ENCODE measurements around the gene PPP1R14D. TPM values are rescaled to one million over a fixed set of nuclear protein-coding genes. Genes with fewer than 3 reads are reported as not detected.
A peak's percentile ranks its signal among the peaks of the same experiment; 100 is the strongest.

Gene PPP1R14D
- total RNA-seq, 4 donors from 2014 or later = not detected

DNA sequence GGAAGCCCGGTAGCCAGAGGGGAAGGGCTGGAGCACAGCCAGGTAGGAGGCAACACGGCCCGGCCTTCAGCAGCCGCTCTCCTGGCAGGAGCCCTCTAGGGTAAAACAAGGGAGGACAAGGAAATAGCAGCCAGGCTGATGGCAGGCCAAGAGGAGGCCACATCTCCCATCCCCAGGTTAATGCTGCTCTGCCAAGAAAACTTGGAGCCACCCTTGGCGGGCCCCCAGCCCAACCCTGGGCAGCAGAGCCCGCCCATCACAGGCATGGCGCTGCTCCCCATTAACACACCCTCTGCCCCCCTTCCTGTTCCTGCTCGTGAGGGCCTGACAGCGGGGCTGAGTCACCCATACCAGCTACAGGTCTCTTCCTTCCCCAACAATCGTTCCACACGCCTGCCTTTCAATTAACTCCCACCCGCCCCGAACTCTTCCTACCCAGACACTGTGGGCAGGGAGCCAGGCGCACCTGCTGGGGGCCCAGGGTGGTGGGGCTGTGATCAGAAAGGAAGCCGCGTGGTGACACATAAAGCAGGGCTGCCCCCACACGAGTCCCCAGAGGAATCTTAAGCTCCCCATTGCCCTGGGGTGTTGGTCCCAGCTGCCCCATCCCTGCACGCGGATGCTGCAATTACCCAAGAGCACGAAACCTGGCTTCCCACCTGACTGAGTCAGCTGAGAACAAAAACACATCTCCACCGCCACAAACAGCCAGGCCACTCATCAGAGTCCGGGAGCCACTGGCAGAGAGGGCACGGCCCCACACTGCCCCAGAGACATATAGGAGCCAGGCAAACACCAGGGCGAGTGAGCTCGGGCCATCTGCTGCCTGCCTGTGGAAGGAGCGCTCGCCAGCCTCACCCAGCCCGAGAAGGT is 59.0 kb downstream of the PPP1R14D start, which contains the start of gene C15orf62:
TSS of gene C15orf62 (plus strand) at position 707 of the 873 bp plus-strand sequence. CDS start 516 bp downstream, outside the sequence.
- no peak within 1 kb of the TSS for H3K4me3 ChIP-seq (replicated peaks in 1 of 3)
- H3K27me3 ChIP-seq = no peaks in the 10 kb centered on the region
- intact Hi-C loops (cut with DNase I) = loop anchor here (10.0 kb wide), 2 partner anchors 125 to 205 kb away; partner anchors contain the start of genes CCDC32, RPUSD2 and VPS18
- H3K27ac ChIP-seq = peak within 1 kb of the TSS in 2 of 3 donors; percentile 69 to 70
- no peaks in the 10 kb centered on the region for H3K9me3 ChIP-seq
- TF ChIP-seq, protein P1, sequence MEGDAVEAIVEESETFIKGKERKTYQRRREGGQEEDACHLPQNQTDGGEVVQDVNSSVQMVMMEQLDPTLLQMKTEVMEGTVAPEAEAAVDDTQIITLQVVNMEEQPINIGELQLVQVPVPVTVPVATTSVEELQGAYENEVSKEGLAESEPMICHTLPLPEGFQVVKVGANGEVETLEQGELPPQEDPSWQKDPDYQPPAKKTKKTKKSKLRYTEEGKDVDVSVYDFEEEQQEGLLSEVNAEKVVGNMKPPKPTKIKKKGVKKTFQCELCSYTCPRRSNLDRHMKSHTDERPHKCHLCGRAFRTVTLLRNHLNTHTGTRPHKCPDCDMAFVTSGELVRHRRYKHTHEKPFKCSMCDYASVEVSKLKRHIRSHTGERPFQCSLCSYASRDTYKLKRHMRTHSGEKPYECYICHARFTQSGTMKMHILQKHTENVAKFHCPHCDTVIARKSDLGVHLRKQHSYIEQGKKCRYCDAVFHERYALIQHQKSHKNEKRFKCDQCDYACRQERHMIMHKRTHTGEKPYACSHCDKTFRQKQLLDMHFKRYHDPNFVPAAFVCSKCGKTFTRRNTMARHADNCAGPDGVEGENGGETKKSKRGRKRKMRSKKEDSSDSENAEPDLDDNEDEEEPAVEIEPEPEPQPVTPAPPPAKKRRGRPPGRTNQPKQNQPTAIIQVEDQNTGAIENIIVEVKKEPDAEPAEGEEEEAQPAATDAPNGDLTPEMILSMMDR (IDR thresholded peaks at IDR 0.05) = no peak
- no peak for TF ChIP-seq POLR2A (IDR thresholded peaks at IDR 0.05)
- 54 to 57% methylated on average over 16 to 26 of the region's 28 CpGs for WGBS, 2 donors
- peaks cover 10 to 38% of the 10 kb centered on the region in 2 donors for H3K4me1 ChIP-seq
- H3K36me3 ChIP-seq = peaks cover 9 to 17% of the 10 kb centered on the region in 2 donors
- DNase-seq = peak; percentile 64 to 71

DNA sequence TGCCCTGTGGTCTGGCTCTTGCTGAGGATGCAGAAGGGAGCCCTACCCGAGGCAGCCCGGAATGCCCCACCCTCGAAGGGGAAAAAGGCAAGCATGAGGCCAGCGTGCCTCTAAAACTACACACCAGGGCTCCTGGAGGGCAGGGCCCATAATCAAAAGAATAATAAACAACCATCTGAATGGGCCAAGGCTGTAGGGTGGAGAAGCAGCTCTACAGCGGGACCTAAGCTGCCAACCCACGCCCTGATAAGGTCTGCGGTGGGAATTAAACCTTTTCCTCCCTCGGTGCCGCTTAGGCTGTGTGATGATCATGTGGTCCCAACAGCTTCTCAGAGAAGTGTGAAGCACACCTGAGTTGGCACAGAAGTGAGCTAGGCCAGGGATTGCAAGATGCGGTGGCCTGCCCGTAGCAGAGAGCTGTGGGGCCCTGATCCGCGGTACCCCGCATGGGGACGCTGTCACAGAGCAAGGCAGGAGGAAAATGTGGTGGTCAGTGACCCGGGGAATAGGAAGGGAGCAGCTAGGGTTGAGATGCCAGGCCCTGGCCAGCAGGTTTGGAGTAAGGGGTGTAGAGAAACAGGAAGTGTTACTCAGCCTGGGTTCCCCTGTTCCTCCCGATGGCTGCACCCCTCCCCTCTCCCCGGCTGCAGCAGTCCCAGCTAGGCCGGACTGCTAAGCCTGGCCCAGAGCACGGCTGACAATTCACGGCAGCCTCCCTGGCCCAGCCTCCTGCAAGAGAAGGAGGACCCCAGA is 59.8 kb downstream of the PPP1R14D start:
- peaks cover 1 to 10% of the 10 kb centered on the region in 2 donors for H3K36me3 ChIP-seq
- peak overlapping the region in 2 of 3 donors; percentile 69 to 70 for H3K27ac ChIP-seq
- no peaks in the 10 kb centered on the region for H3K9me3 ChIP-seq
- H3K4me1 ChIP-seq = peaks cover 12 to 43% of the 10 kb centered on the region in 2 donors
- no peaks in the 10 kb centered on the region for H3K27me3 ChIP-seq
- WGBS, 2 donors = 69 to 73% methylated on average over 18 to 21 of the region's 21 CpGs
- DNase-seq = peak in 1 of 2 donors; percentile 17
- no peak overlapping the region for H3K4me3 ChIP-seq (replicated peaks in 1 of 3)
- TF ChIP-seq, protein P1 (IDR thresholded peaks at IDR 0.05) = no peak
- TF ChIP-seq POLR2A (IDR thresholded peaks at IDR 0.05) = no peak
- intact Hi-C loops (cut with DNase I) = loop anchor here (10.0 kb wide), 1 partner anchor 126 kb away; the partner anchor contains the start of gene VPS18

- H3K4me1 ChIP-seq = peaks cover 18 to 50% of the 10 kb centered on the region in 2 donors
- intact Hi-C loops (cut with DNase I) = loop anchor here (10.0 kb wide), 1 partner anchor 127 kb away; the partner anchor contains the start of gene VPS18
- TF ChIP-seq, protein P1 (IDR thresholded peaks at IDR 0.05) = no peak
- TF ChIP-seq POLR2A (IDR thresholded peaks at IDR 0.05) = no peak
- 90 to 94% methylated on average over 28 to 29 of the region's 29 CpGs for WGBS, 2 donors
- no peaks in the 10 kb centered on the region for H3K9me3 ChIP-seq
- H3K27me3 ChIP-seq = no peaks in the 10 kb centered on the region
- no peak overlapping the region for H3K27ac ChIP-seq
- DNase-seq = no peak
- H3K4me3 ChIP-seq (replicated peaks in 1 of 3) = no peak overlapping the region
- peaks cover 0 to 3% of the 10 kb centered on the region in 2 donors for H3K36me3 ChIP-seq
These were observed 60.5 kb downstream of the PPP1R14D start for GRCh38 chr15:40767838-40768500.

GRCh38 chr15:40766906-40767837 is 61.3 kb downstream of the PPP1R14D start:
- 93 to 95% methylated on average over 19 to 26 of the region's 32 CpGs for WGBS, 2 donors
- intact Hi-C loops (cut with DNase I) = loop anchor here (10.0 kb wide), 1 partner anchor 128 kb away; the partner anchor contains the start of gene VPS18
- peaks cover 18 to 50% of the 10 kb centered on the region in 2 donors for H3K4me1 ChIP-seq
- H3K36me3 ChIP-seq = peaks cover 0 to 3% of the 10 kb centered on the region in 2 donors
- no peak overlapping the region for H3K4me3 ChIP-seq (replicated peaks in 1 of 3)
- TF ChIP-seq, protein P1 (IDR thresholded peaks at IDR 0.05) = no peak
- TF ChIP-seq POLR2A (IDR thresholded peaks at IDR 0.05) = no peak
- DNase-seq = no peak
- H3K27ac ChIP-seq = no peak overlapping the region
- no peaks in the 10 kb centered on the region for H3K27me3 ChIP-seq
- no peaks in the 10 kb centered on the region for H3K9me3 ChIP-seq

Data from thyroid gland (tissue), 4 donors.